Measurements from ENCODE around the gene CHST9. TPM values are rescaled to one million over a fixed set of nuclear protein-coding genes. Genes with fewer than 3 reads are reported as not detected.

CHST9 gene
- total and polyA plus RNA-seq, 2 of the 13 experiments (the other 11 are each of a cell fraction or from before 2014, with no cell fraction given) = 3.2 to 9.6 TPM

- H3K4me1 ChIP-seq (ENCODE audit: insufficient read depth, low read length) = peaks cover 17% of the 10 kb centered on the region
- peak overlapping the region; percentile 51 for H2AFZ ChIP-seq (ENCODE audit: low read length)
- H3K9me3 ChIP-seq (ENCODE audit: low read length) = no peaks in the 10 kb centered on the region
- ATAC-seq = peak; percentile 75
- H3K79me2 ChIP-seq (ENCODE audit: insufficient read depth, low read length) = no peaks in the 10 kb centered on the region
- no peak for FAIRE-seq
- H3K4me2 ChIP-seq (ENCODE audit: low read depth, low read length) = peak overlapping the region; percentile 65
- 2% methylated on average over 2 of the region's 2 CpGs for WGBS (ENCODE audit: low lambda C conversion rate)
- intact Hi-C loops (cut with micrococcal nuclease; ENCODE audit: unreplicated experiment) (no loop called here), in situ Hi-C loops (cut with HindIII; ENCODE audit: extremely low pct_ligation_motif_present, low pct_unique_long_range_greater_than_20kb) (no loop called here)
- peak overlapping the region; percentile 32 for H3K27ac ChIP-seq (ENCODE audit: extremely low read length, insufficient read depth, low read length)
- H4K20me1 ChIP-seq (ENCODE audit: insufficient read depth, low read length) = no peaks in the 10 kb centered on the region
- no TSS peak for BruUV-seq (replicated peaks)
- ChIA-PET CTCF (ENCODE audit: low intra/inter-chr PET ratio, low total read pairs) (no interaction called here), POLR2A (no interaction called here)
- peak; percentile 83 for DNase-seq (ENCODE audit: low spot score)
- H3K36me3 ChIP-seq (replicated peaks in 1 of 2; ENCODE audit: control insufficient read depth in 1 of 2, insufficient read depth in 2 of 2, low read length in 2 of 2) = no peaks in the 10 kb centered on the region
- H3K27me3 ChIP-seq (ENCODE audit: control insufficient read depth in 1 of 2, insufficient read depth in 2 of 2, low read length in 2 of 2) = no peaks in the 10 kb centered on the region; a peak in 1 of 5 replicates
- H3K4me3 ChIP-seq (replicated peaks in 1 of 3; ENCODE audit: insufficient read depth in 1 of 3, low read depth in 2 of 3, low read length in 3 of 3) = peak overlapping the region; percentile 6 to 42 (median 8); a peak in 2 of 6 replicates
- no peak overlapping the region for H3K9ac ChIP-seq (ENCODE audit: insufficient read depth, low read depth, low read length)
- TF ChIP-seq, protein P1, sequence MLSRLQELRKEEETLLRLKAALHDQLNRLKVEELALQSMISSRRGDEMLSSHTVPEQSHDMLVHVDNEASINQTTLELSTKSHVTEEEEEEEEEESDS (CRISPR knock-in tag; IDR thresholded peaks at IDR 0.05; ENCODE audit: borderline replicate concordance) = no peak
- TF ChIP-seq ATF7-NPFF (CRISPR knock-in tag; IDR thresholded peaks at IDR 0.05; ENCODE audit: low read depth) (no peak), ZNF740 (CRISPR knock-in tag; IDR thresholded peaks at IDR 0.05) (no peak), MIER2 (CRISPR knock-in tag; IDR thresholded peaks at IDR 0.05) (0 out of 2 replicates have a peak, but pooled peaks have one; percentile 58), RARA (CRISPR knock-in tag; IDR thresholded peaks at IDR 0.05) (0 out of 2 replicates have a peak, but pooled peaks have one; percentile 12), EP300 (IDR thresholded peaks at IDR 0.05; ENCODE audit: low read depth in 2 of 2, low read length in 2 of 2) (peak in 1 of 2 experiments; percentile 33; a peak in 1 of 4 replicates), EP300 (CRISPR knock-in tag; IDR thresholded peaks at IDR 0.05; ENCODE audit: borderline replicate concordance) (no peak), ZNF142 (CRISPR knock-in tag; IDR thresholded peaks at IDR 0.05) (no peak), ZNF781 (CRISPR knock-in tag; IDR thresholded peaks at IDR 0.05; ENCODE audit: borderline replicate concordance, not compliant biosample characterization) (no peak), ZC3H13 (CRISPR knock-in tag; IDR thresholded peaks at IDR 0.05) (no peak), NFYB (CRISPR knock-in tag; IDR thresholded peaks at IDR 0.05) (no peak), MATR3 (CRISPR knock-in tag; IDR thresholded peaks at IDR 0.05) (no peak), CHCHD3 (CRISPR knock-in tag; IDR thresholded peaks at IDR 0.05) (no peak), CHD2 (IDR thresholded peaks at IDR 0.05; ENCODE audit: low read depth, low read length) (no peak), TAF15 (IDR thresholded peaks at IDR 0.05; ENCODE audit: low read depth, low read length, poor library complexity, severe bottlenecking) (no peak), HDAC1 (CRISPR knock-in tag; IDR thresholded peaks at IDR 0.05) (no peak), ZNF564 (CRISPR knock-in tag; IDR thresholded peaks at IDR 0.05) (no peak)
- TF ChIP-seq, protein P2, sequence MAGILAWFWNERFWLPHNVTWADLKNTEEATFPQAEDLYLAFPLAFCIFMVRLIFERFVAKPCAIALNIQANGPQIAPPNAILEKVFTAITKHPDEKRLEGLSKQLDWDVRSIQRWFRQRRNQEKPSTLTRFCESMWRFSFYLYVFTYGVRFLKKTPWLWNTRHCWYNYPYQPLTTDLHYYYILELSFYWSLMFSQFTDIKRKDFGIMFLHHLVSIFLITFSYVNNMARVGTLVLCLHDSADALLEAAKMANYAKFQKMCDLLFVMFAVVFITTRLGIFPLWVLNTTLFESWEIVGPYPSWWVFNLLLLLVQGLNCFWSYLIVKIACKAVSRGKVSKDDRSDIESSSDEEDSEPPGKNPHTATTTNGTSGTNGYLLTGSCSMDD (CRISPR knock-in tag; IDR thresholded peaks at IDR 0.05) = no peak
Measured at GRCh38 chr18:26875040-26875654, 310.0 kb downstream of the CHST9 start.
